GM21526 (cell line): ENCODE results near the gene AFAP1L1.

Source experiments
- ATAC-seq: cut with Tn5 transposase; IDR thresholded peaks from one replicate; pipeline ENCODE4 v1.9.1; 2021; ENCODE audit warnings: moderate library complexity; ENCODE audit not compliant: unreplicated experiment, low FRiP score

The AFAP1L1 gene

GRCh38 chr5:149283626-149284480, 12.2 kb downstream of the AFAP1L1 start:
- ATAC-seq = no peak

- no peak for ATAC-seq
Observed at GRCh38 chr5:149284501-149284900, 12.8 kb downstream of the AFAP1L1 start.

DNA sequence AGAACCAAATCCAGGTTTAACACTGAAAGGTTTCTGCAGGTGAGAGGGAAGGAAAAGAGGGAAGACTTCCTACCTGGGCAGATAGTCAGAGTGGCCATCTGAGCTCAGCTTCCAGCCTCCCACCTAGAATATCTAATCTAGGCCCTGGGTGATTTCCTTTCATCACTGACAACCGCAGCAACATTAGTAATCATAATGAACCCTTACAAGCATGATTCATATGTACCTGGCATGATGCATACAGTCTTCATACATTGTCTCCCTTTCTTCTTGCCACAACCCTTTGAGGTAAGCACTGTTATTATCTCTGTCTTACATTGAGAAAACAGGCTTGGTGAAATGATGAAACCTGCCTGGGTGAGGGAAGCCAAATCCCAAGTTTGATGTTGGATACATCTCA, 13.5 kb downstream of the AFAP1L1 start:
- no peak for ATAC-seq

- ATAC-seq = no peak
Observed at GRCh38 chr5:149288436-149288835, 16.8 kb downstream of the AFAP1L1 start.

- no peak for ATAC-seq
Observed at GRCh38 chr5:149289301-149289700, 17.6 kb downstream of the AFAP1L1 start.

DNA sequence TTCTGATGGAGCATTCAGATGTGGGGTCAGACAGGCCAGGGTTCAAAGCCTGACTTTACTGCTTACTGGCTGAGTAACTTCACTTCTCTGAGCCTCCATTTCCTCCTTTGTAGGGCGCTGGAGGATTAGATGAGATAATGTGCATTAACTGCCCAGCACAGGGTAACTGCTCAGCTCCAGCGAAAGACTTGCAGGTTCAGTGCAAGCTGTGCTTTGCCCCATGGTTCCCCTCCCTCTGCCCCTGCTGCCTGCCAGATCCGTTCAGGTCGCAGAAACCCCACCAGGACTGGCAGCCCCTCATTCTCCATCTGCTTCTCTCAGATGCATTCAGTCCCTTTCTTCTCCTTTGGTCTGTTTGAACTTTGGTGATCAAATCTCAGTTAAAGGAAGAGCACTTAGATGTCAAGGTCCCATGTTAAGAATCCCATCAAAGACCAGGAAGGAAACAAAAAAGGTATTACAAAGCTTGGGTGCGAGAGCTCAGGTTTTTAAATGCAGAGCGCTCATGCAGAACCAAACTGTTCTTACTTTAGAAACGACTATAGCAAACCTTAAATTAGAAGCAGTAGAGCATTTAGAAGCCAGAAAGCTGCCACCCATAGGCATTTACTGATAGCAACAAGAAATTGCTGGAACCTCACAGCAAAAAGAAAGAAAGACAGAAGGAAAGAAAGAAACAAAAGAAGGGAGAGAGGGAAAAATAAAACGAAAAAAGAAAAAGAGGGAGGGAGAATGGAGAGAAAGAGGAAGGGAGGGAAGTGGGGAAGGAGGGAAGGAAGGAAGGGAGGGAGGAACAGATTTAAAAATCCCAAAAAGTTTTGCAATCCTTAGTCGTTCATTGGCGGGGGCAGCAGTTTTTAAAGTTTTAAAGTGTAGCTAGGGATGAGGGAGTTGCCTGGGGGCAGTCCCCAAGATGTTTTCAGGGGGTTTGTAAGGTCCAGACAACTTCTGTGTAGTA, 23.5 kb downstream of the AFAP1L1 start:
- ATAC-seq = no peak

GRCh38 chr5:149297340-149298025, 25.8 kb downstream of the AFAP1L1 start:
- ATAC-seq = no peak

DNA sequence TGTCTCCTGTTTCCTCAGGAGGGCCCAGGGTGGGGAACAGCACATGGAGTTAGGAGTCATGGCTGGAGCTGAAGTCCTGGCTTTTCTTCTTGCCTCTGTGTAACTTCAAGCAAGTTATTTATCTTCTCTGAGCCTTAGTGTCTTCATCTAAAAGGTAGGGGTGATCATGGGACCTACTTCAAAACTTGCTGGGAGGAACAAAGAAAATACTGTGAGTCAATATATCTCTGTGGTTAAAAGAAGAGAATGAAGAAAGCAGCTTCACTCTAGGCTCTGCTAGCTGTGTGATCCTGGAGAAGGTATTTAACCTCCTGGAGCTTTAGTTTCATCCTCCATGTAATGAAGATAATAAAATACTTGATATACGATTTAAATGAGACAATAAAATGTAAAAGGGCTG, 26.5 kb downstream of the AFAP1L1 start:
- no peak for ATAC-seq

GRCh38 chr5:149298842-149299404, 27.3 kb downstream of the AFAP1L1 start:
- ATAC-seq = no peak

DNA sequence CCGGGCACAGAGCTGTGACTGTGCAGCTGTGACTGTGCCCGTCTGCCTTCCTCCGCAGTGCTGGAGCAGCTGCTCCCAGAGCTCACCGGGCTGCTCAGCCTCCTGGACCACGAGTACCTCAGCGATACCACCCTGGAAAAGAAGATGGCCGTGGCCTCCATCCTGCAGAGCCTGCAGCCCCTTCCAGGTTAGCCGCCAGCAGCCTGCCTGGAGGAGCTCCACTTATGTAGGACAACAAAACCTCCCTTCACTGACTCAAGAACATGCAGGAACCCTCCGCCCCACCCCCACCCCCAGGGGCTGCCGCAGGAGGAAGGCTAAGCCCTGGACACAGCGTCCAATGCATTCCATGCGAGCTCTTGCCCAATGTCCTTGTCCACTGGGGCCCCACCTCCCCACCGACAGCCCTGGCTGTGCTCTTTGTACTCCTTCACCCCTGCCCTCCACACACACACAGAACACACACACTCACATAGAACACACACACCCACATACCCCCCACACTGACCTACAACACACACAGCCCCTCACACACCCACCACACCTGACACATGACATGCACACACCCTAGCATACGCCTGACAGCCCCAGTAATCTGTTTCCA, 27.9 kb downstream of the AFAP1L1 start:
- ATAC-seq = no peak

- ATAC-seq = no peak
Observed at GRCh38 chr5:149300441-149300840, 28.8 kb downstream of the AFAP1L1 start.

DNA sequence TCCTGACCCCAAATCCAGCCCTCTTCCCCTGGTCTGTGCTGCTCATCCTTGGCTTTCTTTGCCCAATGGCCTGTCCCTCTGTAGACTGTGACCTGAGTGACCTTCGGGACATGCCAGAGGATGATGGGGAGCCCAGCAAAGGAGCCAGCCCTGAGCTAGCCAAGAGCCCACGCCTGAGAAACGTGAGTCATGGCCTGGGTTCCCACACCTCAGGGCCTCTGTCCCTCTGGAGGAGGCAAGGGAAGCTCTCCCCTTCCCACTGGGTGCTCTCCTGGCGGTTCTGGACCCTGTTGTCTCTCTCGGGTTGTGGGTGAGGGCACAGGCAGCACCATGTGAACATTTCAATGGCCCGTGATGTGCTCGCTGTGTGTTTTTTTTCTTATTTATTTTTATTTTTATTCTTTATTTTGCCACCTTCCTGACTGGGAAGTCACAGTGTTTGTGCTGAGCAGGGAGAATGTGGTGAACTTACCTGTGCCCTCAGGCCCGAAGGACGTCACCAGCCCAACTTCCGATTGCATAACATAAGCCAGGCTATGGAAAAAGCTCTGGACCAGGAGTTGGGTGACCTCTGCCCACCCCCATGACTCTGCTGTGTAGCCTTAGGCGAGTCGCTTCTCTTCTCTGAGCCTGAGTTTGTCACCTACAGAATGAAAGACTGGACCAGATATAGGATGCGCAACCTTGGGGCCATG, 29.5 kb downstream of the AFAP1L1 start:
- ATAC-seq = no peak

DNA sequence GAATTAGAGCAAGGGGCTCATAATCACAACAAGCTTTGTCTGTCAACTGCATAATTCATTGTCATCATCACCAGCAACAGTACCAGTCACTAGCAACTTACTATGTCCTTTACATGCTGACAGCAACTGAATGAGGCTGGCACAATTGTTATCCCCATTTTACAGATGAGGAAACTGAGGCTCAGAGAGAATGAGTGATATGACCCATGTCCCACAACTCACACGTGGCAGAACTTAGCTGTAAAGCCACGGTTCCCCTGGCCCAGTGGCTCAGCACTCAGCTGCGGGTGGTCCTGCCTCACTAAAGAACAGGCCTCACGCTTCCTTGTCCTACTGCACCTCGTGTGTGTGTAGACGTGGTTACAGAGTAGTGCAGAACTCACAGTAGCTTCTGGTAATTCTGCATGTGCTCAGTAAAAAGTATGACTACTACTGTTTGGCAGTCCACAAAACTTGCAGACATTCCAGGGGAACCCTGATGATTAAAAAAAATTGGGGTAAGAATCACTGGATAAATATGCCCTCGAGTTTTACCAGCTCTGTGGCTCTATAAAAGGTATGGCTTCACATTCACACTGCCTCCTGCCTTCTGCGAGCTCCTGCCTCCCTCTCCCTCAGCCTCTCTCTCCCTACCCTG, 30.2 kb downstream of the AFAP1L1 start:
- no peak for ATAC-seq

GRCh38 chr5:149302641-149303040, 31.0 kb downstream of the AFAP1L1 start:
- no peak for ATAC-seq

- no peak for ATAC-seq
Observed at GRCh38 chr5:149303210-149303609, 31.6 kb downstream of the AFAP1L1 start.

DNA sequence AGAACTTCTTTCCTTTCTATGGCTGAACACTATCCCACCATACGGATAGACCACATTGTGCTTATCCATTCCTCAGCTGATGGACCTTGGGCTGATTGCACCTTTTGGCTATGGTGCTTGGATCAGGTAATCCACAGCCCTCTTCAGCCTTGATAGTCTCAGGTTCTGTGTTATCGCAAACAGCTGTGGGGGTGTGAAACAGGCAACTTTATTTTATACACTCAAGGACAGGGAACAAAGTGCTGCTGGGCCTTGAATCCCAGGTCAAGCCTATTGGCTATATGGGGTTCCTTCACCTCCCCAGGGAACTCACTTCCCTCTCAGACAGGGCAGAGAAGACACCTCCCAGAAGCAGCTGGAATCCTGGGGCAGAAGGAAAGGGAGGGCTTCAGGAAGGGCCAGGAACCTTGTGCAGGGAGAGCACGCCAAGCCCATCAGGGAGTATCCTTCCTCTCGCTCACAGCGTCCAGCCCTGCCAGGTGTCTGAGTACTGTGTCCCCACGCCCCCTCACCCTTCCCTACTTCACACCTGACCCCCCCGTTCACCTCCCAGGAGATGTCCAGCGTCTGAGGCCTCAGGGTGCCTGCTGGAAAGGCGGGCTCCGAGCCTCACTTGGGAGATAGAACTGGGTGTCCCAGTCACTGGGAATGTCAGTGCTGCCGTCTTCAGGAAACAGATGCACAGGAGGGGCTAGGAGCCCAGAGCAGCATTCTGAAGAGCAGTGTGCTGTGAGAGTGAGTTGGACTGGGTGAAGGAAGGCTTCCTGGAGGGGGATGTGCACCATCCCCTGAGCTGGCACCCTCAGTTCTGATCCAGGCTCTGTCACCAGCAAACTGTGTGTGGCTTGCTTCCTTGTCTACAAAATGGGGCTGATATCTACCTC, 32.8 kb downstream of the AFAP1L1 start:
- ATAC-seq = no peak

- no peak for ATAC-seq
Observed at GRCh38 chr5:149309354-149309753, 37.7 kb downstream of the AFAP1L1 start.

GRCh38 chr5:149310488-149310887, 38.8 kb downstream of the AFAP1L1 start:
- no peak for ATAC-seq
